Loucy (cell line): ENCODE results near the gene IVNS1ABP.

Experiments used
- CTCF ChIP-seq: fragments of 200-600 bp; sonication (generic); conservative IDR thresholded peaks from 2 replicates; pipeline ENCODE4 v1.5.1; 2014; ENCODE audit warnings: mild to moderate bottlenecking, antibody characterized with exemption, low read length
- EZH2phosphoT487 ChIP-seq: fragments of 200-600 bp; IDR thresholded peaks from 2 replicates; pipeline ENCODE4 v1.6.1; 2018; ENCODE audit warnings: antibody characterized with exemption, mild to moderate bottlenecking, moderate library complexity, borderline replicate concordance

- TF ChIP-seq CTCF: no peak
- no peak for TF ChIP-seq EZH2phosphoT487
These were observed 2.1 kb upstream of the IVNS1ABP start for GRCh38 chr1:185319139-185319475.
